Endothelial cell of umbilical vein (primary cell): ENCODE measurements around the gene MAPK8IP3. TPM values are rescaled to one million over a fixed set of nuclear protein-coding genes. Genes with fewer than 3 reads are reported as not detected.

Experiments used
- BruUV-seq: library from RNA; stranded (reverse); fragments of 400-500 nt; replicated peaks from 2 replicates; lab custom pipeline; 2021; lab: Mats Ljungman, UMichigan
- CTCF ChIA-PET: fragments of 300-600, 350-600 bp; sonication (Branson Sonifier 250); formaldehyde crosslinking; loops from one replicate; lab custom pipeline; 2021; ENCODE audit warnings: antibody characterized with exemption, inconsistent platforms; lab: Charles Lee
- POLR2A ChIA-PET: fragments of 300-600, 350-600 bp; sonication (Branson Sonifier 250); formaldehyde crosslinking; loops from one replicate; lab custom pipeline; 2021; ENCODE audit warnings: antibody characterized with exemption, inconsistent platforms; lab: Charles Lee
- DNase-seq: peaks from one replicate; pipeline ENCODE4 v3.0.0-alpha.2; 2011; ENCODE audit warnings: low read depth, low spot score
- FAIRE-seq: peaks from 2 replicates; lab custom pipeline; 2011; peaks lifted over from hg19 to GRCh38; lab: Jason Lieb, UNC
- H2AFZ ChIP-seq: 2 replicates; pipeline ENCODE4 v1.6.0; 2012; ENCODE audit warnings: low read depth, low read length, control low read depth, inconsistent platforms
- H3K27ac ChIP-seq: 2 replicates; pipeline ENCODE4 v1.5.1; 2011; ENCODE audit warnings: low read depth, mild to moderate bottlenecking, control low read depth, low read length, moderate library complexity; ENCODE audit not compliant: insufficient read depth
- H3K27me3 ChIP-seq, 2 experiments: 2 replicates each; pipeline versions ENCODE4 v1.6.0 to v1.6.1; 2011; ENCODE audit warnings: low read length in 2 of 2, mixed read lengths in 1 of 2; ENCODE audit not compliant: control insufficient read depth in 2 of 2, insufficient read depth in 2 of 2
- H3K36me3 ChIP-seq, 2 experiments: 2 replicates in 1 of 2; 3 replicates in 1 of 2; pipeline ENCODE4 v1.5.1; 2011; ENCODE audit warnings: low read length in 2 of 2, mild to moderate bottlenecking in 1 of 2, moderate library complexity in 1 of 2; ENCODE audit not compliant: control insufficient read depth in 2 of 2, insufficient read depth in 2 of 2; ENCODE audit errors: extremely low read depth in 1 of 2
- H3K4me1 ChIP-seq: 3 replicates; pipeline ENCODE4 v1.5.1; 2011; ENCODE audit warnings: mild to moderate bottlenecking, low read length; ENCODE audit not compliant: control insufficient read depth, insufficient read depth; ENCODE audit errors: extremely low read depth
- H3K4me2 ChIP-seq: 2 replicates; pipeline ENCODE4 v1.6.1; 2011; ENCODE audit warnings: low read length, control low read depth, mixed read lengths; ENCODE audit not compliant: insufficient read depth
- H3K4me3 ChIP-seq, 3 experiments: fragments of 200-600 bp in 1 of 3; sonication (generic), shearing (Covaris generic) in 1 of 3; replicated peaks in 1 of 3; 2 replicates each; pipeline ENCODE4 v1.5.1; 2011 to 2016; ENCODE audit warnings: control low read depth in 3 of 3, low read length in 3 of 3, mild to moderate bottlenecking in 2 of 3, inconsistent platforms in 1 of 3, low read depth in 1 of 3, moderate library complexity in 1 of 3; ENCODE audit not compliant: insufficient read depth in 1 of 3
- H3K79me2 ChIP-seq: 2 replicates; pipeline ENCODE4 v1.6.0; 2012; ENCODE audit warnings: low read length, inconsistent platforms; ENCODE audit not compliant: control insufficient read depth, insufficient read depth
- H3K9ac ChIP-seq: replicated peaks from 2 replicates; pipeline ENCODE3; 2011; ENCODE audit warnings: low read length, control low read depth; ENCODE audit not compliant: insufficient read depth; ENCODE audit errors: extremely low read depth
- H3K9me1 ChIP-seq: replicated peaks from 3 replicates; pipeline ENCODE4 v1.6.0; 2011; ENCODE audit warnings: mild to moderate bottlenecking, low read length; ENCODE audit not compliant: control insufficient read depth, insufficient read depth; ENCODE audit errors: extremely low read depth
- H3K9me3 ChIP-seq: replicated peaks from 2 replicates; pipeline ENCODE4 v1.5.1; 2012; ENCODE audit warnings: low read length, inconsistent platforms; ENCODE audit not compliant: control insufficient read depth, insufficient read depth
- H4K20me1 ChIP-seq: replicated peaks from 2 replicates; pipeline ENCODE3; 2011; ENCODE audit warnings: mild to moderate bottlenecking, low read length; ENCODE audit not compliant: control insufficient read depth, insufficient read depth; ENCODE audit errors: extremely low read depth
- GATA2 ChIP-seq: IDR thresholded peaks from 2 replicates; pipeline ENCODE4 v1.7.0; 2011; ENCODE audit warnings: low read depth, mild to moderate bottlenecking, moderate library complexity, mixed read lengths, low read length; ENCODE audit not compliant: insufficient read length, insufficient read depth
- JUN ChIP-seq: IDR thresholded peaks from 2 replicates; pipeline ENCODE4 v1.6.1; 2011; ENCODE audit warnings: borderline replicate concordance, low read depth; ENCODE audit not compliant: insufficient read length, insufficient read depth
- MYC ChIP-seq: IDR thresholded peaks from one replicate; pipeline ENCODE4 v1.6.1; 2011; ENCODE audit warnings: mild to moderate bottlenecking, low read depth, low read length
- POLR2A ChIP-seq: IDR thresholded peaks from 2 replicates; pipeline ENCODE4 v1.6.1; 2012; ENCODE audit warnings: low read depth, mild to moderate bottlenecking, control low read depth, low read length
- POLR2AphosphoS5 ChIP-seq: IDR thresholded peaks from 2 replicates; pipeline ENCODE4 v1.6.1; 2012; ENCODE audit warnings: low read depth, mild to moderate bottlenecking, control low read depth, low read length, moderate library complexity; ENCODE audit not compliant: insufficient read depth
- dilution Hi-C: fragments of 300-500 bp; cut with MboI; formaldehyde crosslinking; loops from one replicate; pipeline ENCODE4 v1.15.0; 2019; ENCODE audit warnings: low sequenced_read_pairs; ENCODE audit not compliant: extremely low pct_ligation_motif_present
- intact Hi-C: fragments of 100-400 bp; cut with micrococcal nuclease; formaldehyde crosslinking; loops from one replicate; pipeline ENCODE4 v1.10.0; 2022
- polyA plus RNA-seq, 4 experiments: library from polyadenylated mRNA; depleted of rRNA in 3 of 4; stranded (reverse) in 3 of 4; unstranded in 1 of 4; fragments of >200 nt; gene quantifications; 2 replicates each; pipeline versions ENCODE4 v1.2.1 to v1.2.3, GENCODE V29; 2011 to 2012; ENCODE audit warnings: missing spikeins in 1 of 4
- total RNA-seq: library from RNA; stranded (reverse); gene quantifications from 2 replicates; pipeline ENCODE4 v1.2.3, GENCODE V29; 2021

The MAPK8IP3 gene
- total and polyA plus RNA-seq, 2 donors (not counting 3 experiments of a cell fraction or from before 2014, with no cell fraction given): 40.7 to 92.2 TPM

DNA sequence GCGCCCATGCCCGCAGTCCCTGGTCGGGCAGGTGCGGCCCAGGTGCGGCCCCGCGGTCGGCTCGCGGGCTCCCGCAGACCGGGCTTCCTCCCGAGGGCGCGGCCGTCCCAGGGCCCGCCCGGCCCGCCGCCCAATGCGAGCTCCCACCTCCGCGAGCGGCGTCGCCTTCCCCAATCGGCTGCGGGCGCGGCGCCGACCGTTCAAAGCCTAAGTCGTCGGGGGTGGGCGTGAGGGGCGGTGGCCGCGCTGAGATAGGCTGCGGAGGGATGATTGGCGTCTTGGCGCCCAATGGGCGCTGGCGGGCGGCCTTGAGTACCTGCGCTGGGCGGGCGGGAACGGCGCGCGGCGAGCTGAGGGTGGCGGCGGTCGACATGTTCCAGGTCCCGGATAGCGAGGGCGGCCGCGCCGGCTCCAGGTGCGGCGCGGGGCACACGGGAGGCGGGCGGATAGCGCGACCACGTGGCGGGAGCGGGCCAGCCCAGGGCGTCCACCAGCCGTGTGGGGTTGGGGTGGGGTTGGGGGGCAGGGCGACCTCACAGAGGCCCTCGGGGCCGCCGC, 28.0 kb upstream of the MAPK8IP3 start, which contains the start of gene JPT2:
JPT2 (plus strand) TSS at position 338 of the 558 bp plus-strand sequence; CDS start at position 372, 34 bp downstream.
- Histone ChIP-seq H3K9me1 (no peaks in the 10 kb centered on the region), H3K36me3 (peaks cover 4 to 20% of the 10 kb centered on the region in 2 experiments), H3K4me1 (peaks cover 12% of the 10 kb centered on the region), H3K27ac (peak within 1 kb of the TSS; percentile 1), H3K9me3 (no peaks in the 10 kb centered on the region), H2AFZ (peak within 1 kb of the TSS; percentile 7), H3K79me2 (peaks cover 44% of the 10 kb centered on the region), H3K9ac (peak within 1 kb of the TSS; percentile 67), H4K20me1 (no peaks in the 10 kb centered on the region), H3K4me2 (peak within 1 kb of the TSS; percentile 72), H3K27me3 (no peaks in the 10 kb centered on the region), H3K4me3 (peak within 1 kb of the TSS; percentile 60 to 96 (median 78))
- FAIRE-seq: peak; percentile 94
- intact Hi-C loops (loop anchor here (1.0 kb wide), 1 partner anchor 27 kb away; no protein-coding TSS in a partner anchor), dilution Hi-C loops (no loop called here)
- CTCF ChIA-PET: interaction anchor here (0.8 to 5.9 kb wide), 8 partner anchors 13 to 184 kb away, joined by 3 to 52 read pairs (median 4); partner anchors contain the start of genes MAPK8IP3, NUBP2 and SPSB3
- POLR2A ChIA-PET: interaction anchor here (0.7 to 1.2 kb wide), 2 partner anchors 29 to 105 kb away, joined by 3 to 14 read pairs; partner anchors contain the start of genes MAPK8IP3 and NUBP2
- DNase-seq: peak; percentile 99
- no peak for TF ChIP-seq JUN
- peak; percentile 48 for TF ChIP-seq POLR2A
- TF ChIP-seq POLR2AphosphoS5: peak; percentile 77
- no TSS peak for BruUV-seq

DNA sequence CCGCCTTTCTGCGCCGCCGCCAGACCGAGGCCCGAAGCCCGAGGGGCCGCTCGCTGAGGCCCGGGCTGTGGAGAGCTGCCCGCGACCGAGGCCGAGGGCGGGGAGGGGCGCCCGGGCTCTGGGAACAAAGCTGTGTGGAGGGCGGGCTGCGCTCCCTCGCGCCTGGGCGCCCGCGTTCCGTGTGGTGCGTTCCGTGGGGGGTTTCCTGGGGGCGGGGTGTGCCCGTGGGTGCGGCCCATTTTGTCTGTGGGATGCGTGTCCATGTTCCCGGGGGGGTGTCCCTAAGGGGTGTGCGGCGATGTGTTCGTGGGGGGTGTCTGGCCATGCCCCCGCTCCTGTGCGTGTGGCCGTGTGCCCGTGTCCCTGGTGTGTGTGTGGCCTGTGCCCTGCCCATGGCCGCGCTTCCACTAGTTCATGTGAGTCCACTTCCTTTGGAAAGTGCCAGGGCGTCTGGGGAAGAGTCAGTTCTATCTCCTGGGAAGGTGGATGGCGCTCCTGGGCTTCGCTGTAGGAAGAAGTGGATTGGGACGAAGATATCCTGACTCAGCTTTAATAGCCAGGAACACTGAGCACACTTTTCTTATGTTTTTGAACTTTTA, 27.4 kb upstream of the MAPK8IP3 start:
- Histone ChIP-seq H3K4me2 (peak overlapping the region; percentile 72), H4K20me1 (no peaks in the 10 kb centered on the region), H3K9me1 (no peaks in the 10 kb centered on the region), H3K4me3 (peak overlapping the region; percentile 60 to 96 (median 78)), H3K36me3 (peaks cover 4 to 20% of the 10 kb centered on the region in 2 experiments), H3K27me3 (no peaks in the 10 kb centered on the region), H3K9ac (peak overlapping the region; percentile 67), H3K27ac (peak overlapping the region; percentile 1), H3K9me3 (no peaks in the 10 kb centered on the region), H3K79me2 (peaks cover 46% of the 10 kb centered on the region), H3K4me1 (peaks cover 12% of the 10 kb centered on the region), H2AFZ (peak overlapping the region; percentile 7)
- dilution Hi-C loops (no loop called here), intact Hi-C loops (loop anchor here (1.0 kb wide), 1 partner anchor 27 kb away; no protein-coding TSS in a partner anchor)
- peak; percentile 36 for DNase-seq
- CTCF ChIA-PET: interaction anchor here (0.6 to 5.9 kb wide), 7 partner anchors 13 to 823 kb away, joined by 3 to 52 read pairs (median 6); partner anchors contain the start of gene MAPK8IP3
- TF ChIP-seq POLR2AphosphoS5 (peak; percentile 4), GATA2 (no peak), MYC (peak; percentile 14)
- peak; percentile 65 for FAIRE-seq
- no TSS peak for BruUV-seq
- POLR2A ChIA-PET: interaction anchor here (1.2 kb wide), 1 partner anchor 28 kb away, joined by 14 read pairs; the partner anchor contains the start of gene MAPK8IP3
